8988T (cell line): Measurements from ENCODE around the gene ZBTB48.
"Not testable (repeated sequence)": the region's sequence is repeated elsewhere in the genome, so short reads cannot be mapped to it uniquely, and the experiment has no call there.

ENCODE experiments used
- DNase-seq: peaks from one replicate; pipeline ENCODE4 v3.0.0; 2011

ZBTB48 gene

DNA sequence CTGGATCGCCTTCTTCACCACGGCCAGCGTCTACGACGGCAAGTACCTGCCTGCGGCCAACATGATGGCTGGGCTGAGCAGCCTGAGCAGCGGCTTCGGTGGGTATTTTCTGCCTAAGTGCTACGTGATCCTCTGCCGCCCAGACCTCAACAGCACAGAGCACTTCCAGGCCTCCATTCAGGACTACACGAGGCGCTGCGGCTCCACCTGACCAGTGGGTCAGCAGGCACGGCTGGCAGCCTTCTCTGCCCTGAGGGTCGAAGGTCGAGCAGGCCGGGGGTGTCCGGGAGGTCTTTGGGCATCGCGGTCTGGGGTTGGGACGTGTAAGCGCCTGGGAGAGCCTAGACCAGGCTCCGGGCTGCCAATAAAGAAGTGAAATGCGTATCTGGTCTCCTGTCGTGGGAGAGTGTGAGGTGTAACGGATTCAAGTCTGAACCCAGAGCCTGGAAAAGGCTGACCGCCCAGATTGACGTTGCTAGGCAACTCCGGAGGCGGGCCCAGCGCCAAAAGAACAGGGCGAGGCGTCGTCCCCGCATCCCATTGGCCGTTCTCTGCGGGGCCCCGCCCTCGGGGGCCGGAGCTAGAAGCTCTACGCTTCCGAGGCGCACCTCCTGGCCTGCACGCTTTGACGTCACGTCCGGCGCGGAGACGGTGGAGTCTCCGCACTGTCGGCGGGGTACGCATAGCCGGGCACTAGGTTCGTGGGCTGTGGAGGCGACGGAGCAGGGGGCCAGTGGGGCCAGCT lies at the start of gene ZBTB48:
Gene ZBTB48 (plus strand): TSS at position 621 of the 745 bp plus-strand sequence. CDS start 616 bp downstream, outside the sequence.
- DNase-seq: peak; percentile 96

GRCh38 chr1:6530504-6531160 lies 49.2 kb upstream of the ZBTB48 start:
- DNase-seq: no peak

DNA sequence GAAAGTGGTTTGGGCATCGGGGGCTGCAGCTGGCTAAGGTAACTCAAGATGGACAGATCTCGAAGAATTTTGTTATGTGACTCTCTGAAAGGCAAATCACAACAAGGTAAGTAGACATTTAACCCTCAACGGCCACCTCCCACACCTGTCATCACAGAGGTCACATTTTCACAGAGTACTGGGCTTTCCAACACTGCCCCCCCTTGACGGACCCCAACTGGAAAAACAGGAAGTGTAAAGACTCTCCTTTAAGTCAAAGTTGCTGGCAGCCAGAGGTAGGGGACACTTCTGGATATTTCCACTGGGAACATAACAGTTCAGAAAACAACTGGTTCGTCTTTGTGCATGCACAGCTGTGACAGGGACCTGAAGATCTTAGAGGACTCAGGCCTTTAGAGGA lies 47.8 kb upstream of the ZBTB48 start:
- no peak for DNase-seq

- DNase-seq: no peak
These were observed 45.5 kb upstream of the ZBTB48 start for GRCh38 chr1:6534248-6534822.

DNA sequence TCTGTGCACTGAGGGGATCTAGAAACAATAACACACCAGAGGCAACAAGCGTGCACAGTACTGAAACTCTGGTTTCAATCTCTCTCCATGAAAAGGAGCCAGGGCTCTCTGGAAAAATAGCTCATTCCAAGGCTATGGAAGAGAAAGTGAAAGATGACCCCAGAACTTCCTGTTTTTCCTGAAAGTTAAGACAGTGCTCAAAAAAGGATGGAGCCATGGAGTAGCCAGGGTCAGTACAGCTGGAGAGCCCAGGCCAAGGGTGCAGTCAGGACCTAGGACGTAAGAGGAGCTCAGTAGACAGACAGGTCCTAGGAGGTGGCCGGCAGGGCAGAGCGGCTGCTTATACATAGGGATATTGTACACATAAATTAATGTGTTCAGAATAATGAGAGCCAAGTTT lies 44.6 kb upstream of the ZBTB48 start:
- no peak for DNase-seq

DNA sequence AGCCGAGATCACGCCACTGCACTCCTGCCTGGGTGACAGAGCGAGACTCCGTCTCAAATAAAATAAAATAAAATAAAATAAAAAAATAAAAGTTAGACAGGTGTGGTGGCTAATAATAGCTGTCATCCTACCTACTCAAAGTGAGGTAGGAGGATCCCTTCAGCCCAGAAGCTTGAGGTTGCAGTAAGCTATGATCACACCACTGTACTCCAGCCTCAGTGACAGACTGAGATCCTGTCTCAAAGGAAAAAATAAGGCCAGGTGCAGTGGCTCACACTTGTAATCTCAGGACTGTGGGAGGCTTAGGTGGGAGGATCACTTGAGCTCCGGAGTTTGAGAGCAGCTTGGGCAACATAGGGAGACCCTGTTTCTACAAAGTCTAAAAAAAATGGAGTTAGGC lies 43.5 kb upstream of the ZBTB48 start:
- no peak for DNase-seq

- no peak for DNase-seq
These were observed 40.8 kb upstream of the ZBTB48 start for GRCh38 chr1:6538956-6539355.

DNA sequence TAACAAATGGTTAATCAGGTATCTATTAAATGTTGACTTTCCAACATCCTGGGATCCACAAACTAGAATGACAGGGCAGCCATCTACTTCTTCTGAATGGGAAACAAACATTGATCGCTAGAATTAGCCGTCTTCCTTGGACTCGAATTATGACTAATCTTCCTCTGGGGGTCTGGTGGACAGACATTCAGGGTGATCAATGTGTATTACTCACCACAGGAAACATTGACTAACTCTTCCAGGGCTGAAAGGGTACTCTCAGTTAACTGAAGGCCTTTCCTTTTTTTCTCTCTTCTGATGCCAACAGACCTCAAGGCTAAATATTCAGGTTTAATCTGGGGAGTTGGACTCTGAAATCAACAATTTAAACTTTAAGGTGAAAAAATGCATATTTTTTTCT lies 35.0 kb upstream of the ZBTB48 start:
- DNase-seq: no peak

DNA sequence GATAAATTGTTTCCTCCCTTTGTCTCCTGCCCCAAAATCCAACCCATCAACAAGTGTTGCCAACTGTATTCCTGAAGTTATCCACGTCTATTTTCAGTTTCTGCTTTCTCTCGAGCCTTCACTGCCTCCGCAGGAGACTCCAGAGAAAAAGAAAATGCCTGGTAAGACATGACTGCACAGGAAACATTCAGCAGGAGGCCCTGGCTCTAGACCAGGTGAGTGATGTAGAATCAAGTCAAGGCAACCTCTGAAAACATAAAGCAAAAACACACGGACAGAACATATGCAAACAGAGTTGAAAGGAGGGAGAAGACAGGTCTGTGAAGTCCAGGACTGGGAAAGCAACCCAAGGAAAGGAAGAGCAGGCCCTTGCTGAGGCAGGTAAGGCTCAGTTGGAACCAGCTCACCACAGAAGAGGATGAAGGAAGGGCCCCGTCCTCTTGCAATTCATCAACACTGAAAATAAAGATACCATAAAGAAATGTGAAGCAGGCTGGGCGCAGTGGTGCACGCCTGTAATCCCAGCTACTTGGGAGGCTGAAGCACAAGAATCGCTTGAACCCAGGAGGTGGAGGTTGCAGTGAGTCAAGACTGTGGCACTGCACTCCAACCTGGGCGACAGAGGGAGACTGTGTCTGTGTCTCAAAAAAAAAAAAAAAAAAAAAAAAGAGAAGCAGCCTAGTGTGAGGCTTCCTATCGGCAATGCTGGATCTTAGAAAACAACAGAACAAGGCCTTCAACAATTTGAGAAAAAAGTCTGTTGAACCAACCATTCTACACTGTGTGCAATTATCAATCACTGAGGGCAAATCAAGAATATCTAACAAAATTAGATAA lies 34.3 kb upstream of the ZBTB48 start:
- DNase-seq: no peak

DNA sequence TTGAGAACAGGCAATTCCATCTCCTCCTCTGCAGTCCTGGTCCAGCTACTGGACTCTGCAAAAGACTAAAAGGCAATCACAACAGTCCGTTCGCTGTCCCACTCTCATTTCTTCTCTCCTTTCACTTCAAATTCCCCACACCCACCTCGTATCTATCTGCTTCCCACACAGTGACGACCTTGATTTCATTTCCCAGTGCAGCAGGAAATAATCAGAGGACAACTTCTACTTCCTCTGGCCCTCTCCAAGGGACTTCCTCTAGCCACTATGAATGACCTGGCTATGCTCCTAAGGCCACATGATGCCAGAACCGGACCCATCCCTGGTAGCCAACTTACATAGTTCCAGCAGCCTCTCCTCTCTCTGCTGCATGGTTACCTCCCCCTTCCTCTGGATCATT lies 33.5 kb upstream of the ZBTB48 start:
- no peak for DNase-seq

DNA sequence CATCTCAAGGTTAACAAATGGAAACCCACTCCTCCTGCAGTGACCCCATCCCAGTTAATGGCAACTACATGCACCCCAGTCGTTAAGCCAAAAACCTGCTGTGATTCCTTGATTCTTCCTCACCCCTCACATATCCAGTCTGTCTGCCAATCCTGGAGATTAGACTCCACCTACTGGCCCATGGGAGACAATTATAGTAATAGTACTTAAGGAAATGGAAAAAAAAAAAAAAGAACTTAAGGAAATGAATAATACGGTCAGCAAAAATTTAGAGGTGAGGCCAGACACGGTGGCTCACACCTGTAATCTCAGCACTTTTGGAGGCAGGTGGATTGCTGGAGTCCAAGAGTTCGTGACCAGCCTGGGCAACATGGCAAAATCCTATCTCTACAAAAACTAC lies 32.5 kb upstream of the ZBTB48 start:
- DNase-seq: no peak

DNA sequence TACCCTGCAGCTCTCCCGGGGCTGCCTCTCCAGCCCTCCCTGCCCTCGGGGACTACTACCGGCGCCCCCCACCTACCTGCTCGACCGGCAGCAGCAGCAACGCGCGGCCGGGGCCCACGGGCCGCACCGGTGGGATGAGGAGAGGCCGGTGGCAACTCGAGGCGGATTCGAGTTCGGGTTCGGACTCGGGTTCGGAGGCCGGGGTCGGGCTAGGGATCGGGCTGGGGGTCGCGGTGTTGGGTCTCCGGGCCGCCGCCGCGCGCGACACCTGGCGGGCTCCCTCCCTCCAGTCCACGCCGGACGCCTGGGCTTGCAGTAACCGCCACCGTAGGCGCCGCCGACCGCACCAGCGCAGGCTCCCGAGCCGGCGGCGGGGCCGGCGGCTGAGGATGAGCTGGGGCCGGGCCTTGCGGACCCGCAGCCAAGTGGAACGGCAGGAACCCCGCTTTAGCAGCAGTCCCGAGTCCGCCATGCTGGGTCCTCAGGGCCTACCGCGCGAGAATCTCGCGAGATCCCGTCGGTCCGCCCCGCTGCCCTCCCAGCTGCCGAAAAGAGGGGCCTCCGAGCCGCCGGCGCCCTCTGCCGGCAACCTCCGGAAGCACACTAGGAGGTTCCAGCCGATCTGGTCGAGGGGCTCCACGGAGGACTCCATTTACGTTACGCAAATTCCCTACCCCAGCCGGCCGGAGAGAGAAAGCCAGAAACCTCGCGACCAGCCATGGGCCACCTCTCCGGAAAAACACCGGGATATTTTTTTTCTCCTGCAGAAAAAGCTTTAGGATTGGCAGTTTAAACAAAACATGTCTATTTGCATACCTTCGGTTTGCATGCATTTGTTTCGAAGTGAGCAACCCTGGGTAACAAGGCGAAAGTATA lies 25.5 kb upstream of the ZBTB48 start, which contains the start of gene NOL9:
Gene NOL9 (minus strand): TSS at position 483 of the 876 bp plus-strand sequence. CDS start 11 bp downstream, at position 472.
- peak; percentile 82 for DNase-seq

- no peak for DNase-seq
These were observed 24.7 kb upstream of the ZBTB48 start, which contains the start of gene TAS1R1 for GRCh38 chr1:6554907-6555778. Gene TAS1R1 (plus strand): TSS chr1:6555307. CDS start chr1:6555374, 67 bp downstream.

GRCh38 chr1:6557597-6557996 lies 22.2 kb upstream of the ZBTB48 start:
- no peak for DNase-seq

DNA sequence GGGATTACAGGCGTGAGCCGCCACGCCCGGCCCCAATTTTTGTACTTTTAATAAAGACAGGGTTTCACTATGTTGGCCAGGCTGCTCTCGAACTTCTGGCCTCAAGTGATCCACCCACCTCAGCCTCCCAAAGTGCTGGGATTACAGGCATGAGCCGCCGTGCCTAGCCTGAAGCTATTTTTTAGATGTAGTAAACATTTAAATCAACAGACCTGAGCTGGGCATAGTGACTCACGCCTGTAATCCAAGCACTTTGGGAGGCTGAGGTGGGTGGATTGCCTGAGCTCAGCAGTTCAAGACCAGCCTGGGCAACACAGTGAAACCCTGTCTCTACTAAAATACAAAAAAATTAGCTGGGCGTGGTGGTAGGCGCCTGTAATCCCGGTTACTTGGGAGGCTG lies 20.6 kb upstream of the ZBTB48 start:
- not testable (repeated sequence) for DNase-seq

DNA sequence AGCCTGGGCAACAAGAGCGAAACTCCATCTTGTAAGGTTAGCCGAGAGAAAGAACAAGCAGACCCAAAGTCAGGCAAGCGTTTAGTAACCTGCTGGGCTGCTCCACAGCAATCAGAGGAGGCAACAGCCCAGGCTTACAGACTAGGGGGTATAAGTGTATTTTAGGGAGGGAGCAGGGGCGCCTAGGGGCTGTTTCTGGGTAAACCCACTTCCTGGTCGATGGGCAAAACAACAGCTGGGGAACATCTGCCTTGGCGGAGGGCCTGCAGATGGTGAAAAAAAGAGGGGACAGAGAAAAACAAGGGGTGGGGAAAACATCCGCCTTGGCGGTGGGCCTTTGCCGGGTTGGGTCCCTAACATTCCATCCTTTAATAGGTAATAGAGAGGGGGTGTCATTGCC lies 19.5 kb upstream of the ZBTB48 start:
- DNase-seq: no peak

DNA sequence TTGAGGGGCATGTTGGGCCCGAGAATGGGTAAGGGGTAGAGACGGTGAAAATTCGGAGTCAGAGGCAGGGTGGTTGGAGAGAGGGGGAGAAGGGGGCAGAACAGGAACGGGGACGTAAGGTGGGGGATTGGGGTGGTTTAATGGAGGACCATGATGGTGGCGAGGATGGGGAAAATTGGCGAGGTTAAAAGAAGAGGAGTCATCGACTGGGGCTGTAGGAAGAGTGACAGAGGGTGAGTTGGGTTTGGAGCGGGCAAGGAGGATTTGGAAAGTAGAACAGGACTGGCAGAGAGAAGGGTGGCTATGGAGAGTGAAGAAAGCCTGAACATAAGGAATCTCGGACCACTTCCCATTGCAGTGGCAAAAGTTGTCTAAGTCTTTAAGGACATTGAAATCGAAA lies 10.8 kb upstream of the ZBTB48 start:
- DNase-seq: no peak

- no peak for DNase-seq
These were observed 9.7 kb upstream of the ZBTB48 start for GRCh38 chr1:6570100-6570499.

GRCh38 chr1:6570987-6571386 lies 8.8 kb upstream of the ZBTB48 start:
- DNase-seq: no peak

GRCh38 chr1:6572653-6573383 lies 7.0 kb upstream of the ZBTB48 start:
- no peak for DNase-seq
